ENCODE measurements around the gene CCN5.
"Not testable (repeated sequence)": the region's sequence is repeated elsewhere in the genome, so short reads cannot be mapped to it uniquely, and the experiment has no call there.

CCN5 gene

DNA sequence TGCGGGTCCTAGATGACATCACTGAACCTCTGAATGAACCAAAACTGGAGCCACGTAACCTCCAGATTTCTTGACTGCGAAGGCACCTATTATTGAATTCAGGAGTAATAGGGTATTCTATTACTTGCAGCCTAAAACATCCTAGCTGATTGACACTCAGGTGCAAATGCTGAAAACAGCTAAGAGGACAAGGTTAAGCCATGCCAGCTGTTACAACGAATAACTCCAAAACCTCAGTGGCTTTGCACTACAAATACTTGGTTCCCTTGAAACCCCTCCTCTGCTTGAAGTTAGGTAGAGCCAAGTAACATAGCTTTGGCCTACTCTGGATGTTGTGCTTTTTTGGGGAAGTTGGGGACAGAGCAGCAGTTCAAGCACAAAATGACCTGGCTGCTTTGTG, 21.0 kb upstream of the CCN5 start:
- no peak for DNase-seq (ENCODE audit: low read depth in 1 of 2, low spot score in 1 of 2)

DNA sequence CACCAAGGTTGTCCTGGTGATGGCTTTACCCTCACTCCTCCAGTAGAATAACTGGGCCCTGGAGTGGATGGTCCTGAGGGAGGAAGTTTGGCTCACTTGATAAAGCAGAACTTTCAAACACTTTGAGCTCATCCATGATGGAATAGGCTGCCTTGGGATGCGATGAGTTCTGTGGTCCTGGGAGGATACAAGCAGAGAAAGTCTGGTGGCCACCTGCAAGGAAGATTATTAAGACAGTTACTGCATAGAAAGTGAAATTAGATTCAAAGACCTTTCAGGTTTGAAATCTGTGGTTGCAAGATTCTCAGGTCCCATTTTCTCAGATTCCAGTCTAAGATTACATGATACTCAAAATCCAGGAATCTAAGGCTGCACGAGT, 19.9 kb upstream of the CCN5 start:
- DNase-seq (ENCODE audit: low read depth in 1 of 2, low spot score in 1 of 2) = no peak

GRCh38 chr20:44695674-44696300, 19.4 kb upstream of the CCN5 start:
- DNase-seq (ENCODE audit: low read depth in 1 of 2, low spot score in 1 of 2) = no peak

DNA sequence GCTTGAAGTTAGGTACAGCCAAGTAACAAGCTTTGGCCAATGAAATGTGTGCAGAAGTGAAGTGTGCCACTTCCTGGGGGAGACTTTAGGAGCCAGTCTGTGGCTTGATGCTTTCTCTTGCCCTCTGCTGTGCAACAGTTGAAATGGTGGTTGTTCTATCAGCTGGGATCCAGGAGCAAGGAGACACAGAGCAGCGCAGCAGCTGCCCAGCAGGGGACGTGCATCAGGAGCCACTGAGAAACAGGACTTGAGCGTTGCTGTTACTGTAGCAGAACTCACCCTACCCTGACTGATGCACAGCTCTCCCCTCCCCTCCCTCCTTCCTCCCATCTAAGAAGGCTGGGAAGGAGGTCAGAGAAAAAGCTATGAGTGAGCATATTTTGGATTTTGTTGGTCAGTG, 18.9 kb upstream of the CCN5 start:
- no peak for DNase-seq (ENCODE audit: low read depth in 1 of 2, low spot score in 1 of 2)

DNA sequence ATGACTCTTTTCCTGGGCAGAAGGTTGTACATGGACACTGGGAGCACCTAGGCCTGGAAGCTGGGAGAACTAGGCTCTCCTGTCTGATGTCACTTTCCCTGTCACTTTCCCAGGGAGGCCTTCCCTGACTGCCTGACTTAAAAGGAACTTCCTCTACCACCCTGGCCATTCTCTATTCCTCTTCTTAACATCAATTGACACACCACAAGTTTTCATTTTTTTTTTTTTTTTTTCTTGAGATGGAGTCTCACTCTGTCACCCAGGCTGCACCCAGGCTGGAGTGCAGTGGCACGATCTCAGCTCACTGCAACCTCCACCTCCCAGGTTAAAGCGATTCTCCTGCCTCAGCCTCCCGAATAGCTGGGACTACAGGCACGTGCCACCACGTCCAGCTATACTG, 18.1 kb upstream of the CCN5 start:
- DNase-seq (ENCODE audit: low read depth in 1 of 2, low spot score in 1 of 2) = not testable (repeated sequence)

DNA sequence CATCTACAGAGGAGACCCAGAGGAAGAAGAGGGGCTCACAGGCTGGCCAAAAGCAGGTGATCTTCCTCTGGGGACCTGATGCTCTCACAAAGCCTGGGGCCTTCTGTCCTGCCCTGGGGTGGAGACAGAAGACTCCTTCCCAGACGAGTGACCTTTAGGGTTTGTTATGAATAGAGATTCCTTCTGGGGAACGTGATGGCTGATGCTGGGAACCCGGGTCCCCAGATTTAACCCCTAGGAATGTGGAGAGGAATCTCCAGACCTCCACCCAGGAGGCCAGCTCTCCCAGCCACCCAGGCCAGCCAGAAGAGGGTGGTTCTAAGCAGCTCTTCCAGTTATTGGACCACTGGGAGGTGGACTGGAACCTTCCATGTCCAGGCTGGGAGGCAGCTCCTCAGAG, 16.8 kb upstream of the CCN5 start:
- no peak for DNase-seq (ENCODE audit: low read depth in 1 of 2, low spot score in 1 of 2)

DNA sequence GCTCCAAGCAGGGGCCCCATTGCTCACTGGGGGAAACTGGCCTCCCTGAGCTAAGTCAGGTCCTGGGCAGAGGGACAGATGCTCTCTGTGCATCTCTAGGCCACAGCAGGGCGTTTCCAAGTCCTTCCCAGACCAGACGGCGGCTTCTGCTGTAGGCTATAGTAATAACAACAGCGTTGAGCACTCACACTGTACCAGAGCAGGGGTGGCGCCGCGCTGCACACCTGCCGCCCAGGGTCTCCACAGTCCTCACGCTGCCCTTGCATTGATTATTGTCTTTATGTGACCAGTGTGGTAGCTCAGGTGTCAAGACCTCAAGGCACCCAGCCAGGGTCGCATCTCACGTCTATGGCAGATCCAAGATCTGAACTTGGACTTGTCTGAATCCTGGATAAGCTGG, 14.9 kb upstream of the CCN5 start:
- DNase-seq (ENCODE audit: low read depth in 1 of 2, low spot score in 1 of 2) = no peak

- DNase-seq (ENCODE audit: low read depth in 1 of 2, low spot score in 1 of 2) = no peak
These were observed 13.9 kb upstream of the CCN5 start for GRCh38 chr20:44701118-44701857.

GRCh38 chr20:44701858-44702256, 13.3 kb upstream of the CCN5 start:
- no peak for DNase-seq (ENCODE audit: low read depth in 1 of 2, low spot score in 1 of 2)

- DNase-seq (ENCODE audit: low read depth in 1 of 2, low spot score in 1 of 2) = no peak
These were observed 12.4 kb upstream of the CCN5 start for GRCh38 chr20:44702776-44703175.

- no peak for DNase-seq (ENCODE audit: low read depth in 1 of 2, low spot score in 1 of 2)
These were observed 11.8 kb upstream of the CCN5 start for GRCh38 chr20:44703183-44703925.

DNA sequence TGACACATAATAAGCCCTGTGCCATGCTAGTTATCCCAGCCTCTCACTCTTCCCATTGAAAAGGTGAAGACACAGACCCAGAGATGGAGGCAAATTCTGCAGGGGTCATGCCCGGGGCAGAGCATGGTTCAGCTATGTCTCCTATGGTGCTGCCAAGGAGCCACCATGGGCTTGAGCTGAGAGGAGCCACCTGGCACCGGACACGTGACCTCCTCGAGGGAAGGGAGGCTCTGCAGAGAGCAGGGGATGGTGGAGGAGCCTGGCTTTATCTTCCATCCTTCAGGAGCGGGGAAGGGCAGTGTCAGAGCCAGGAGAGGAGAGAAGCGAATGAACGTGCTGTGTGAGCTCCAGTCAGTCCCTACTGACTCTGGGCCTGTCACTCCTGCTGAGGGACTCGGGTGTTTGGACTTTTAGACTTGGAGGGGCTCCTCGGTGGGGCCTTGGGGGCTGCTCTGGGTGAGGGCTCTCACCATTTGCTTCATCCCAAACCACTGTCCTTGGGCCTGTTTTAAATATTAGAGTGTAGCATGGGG, 11.1 kb upstream of the CCN5 start:
- DNase-seq (ENCODE audit: low read depth in 1 of 2, low spot score in 1 of 2) = no peak

DNA sequence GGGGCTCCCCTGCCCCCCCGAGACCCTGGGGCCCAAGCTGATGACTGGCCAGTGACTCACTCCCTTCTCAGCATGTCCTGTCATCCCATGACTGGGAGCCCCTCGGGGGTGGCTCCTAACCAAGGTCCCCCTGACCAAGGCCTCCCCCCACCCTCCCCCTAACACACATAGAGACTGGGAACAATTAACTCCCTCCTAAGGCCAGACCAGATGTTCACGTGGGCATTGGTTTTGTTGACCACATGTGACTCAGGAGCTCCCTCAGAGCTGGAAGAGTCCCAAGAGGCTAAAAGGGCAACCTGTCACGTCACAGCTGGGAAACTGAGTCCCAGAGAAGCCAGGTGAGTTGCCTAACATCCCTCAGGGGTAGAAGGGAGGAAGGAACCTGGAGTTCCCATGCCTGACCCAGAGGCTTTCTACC, 10.6 kb upstream of the CCN5 start:
- no peak for DNase-seq (ENCODE audit: low read depth in 1 of 2, low spot score in 1 of 2)

DNA sequence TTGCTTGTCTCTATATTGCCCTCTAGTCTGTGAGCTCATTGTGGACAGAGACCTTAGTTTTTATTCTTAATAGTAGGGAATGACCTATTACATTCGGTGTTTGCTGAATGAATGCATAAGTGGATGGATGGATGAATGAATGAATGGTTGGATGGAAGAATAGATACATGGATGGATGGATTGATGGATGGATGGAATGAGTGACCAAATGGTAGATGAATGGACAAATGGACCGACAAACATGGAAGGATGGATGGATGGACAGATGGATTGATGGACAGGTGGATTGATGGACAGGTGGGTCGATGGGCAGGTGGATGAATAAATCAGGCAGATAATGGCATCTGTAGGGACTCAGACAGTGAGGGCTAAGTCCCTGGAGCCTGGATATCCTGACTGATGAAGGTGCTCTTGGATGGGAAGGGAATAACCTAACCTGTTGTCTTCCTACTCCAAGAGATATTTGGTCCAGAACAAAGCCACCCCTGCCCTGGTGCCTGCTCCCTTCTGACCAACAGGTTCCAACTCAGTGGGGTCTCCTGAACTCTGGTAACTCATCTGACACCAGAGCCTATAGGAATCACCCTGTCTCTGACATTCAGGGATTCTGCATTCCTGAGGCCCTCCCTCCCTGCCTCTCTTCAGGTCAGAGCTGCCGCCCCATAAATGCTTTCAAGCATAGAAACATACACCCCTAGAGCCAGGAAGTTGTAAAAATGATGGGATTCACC, 9.6 kb upstream of the CCN5 start:
- DNase-seq (ENCODE audit: low read depth in 1 of 2, low spot score in 1 of 2) = no peak

DNA sequence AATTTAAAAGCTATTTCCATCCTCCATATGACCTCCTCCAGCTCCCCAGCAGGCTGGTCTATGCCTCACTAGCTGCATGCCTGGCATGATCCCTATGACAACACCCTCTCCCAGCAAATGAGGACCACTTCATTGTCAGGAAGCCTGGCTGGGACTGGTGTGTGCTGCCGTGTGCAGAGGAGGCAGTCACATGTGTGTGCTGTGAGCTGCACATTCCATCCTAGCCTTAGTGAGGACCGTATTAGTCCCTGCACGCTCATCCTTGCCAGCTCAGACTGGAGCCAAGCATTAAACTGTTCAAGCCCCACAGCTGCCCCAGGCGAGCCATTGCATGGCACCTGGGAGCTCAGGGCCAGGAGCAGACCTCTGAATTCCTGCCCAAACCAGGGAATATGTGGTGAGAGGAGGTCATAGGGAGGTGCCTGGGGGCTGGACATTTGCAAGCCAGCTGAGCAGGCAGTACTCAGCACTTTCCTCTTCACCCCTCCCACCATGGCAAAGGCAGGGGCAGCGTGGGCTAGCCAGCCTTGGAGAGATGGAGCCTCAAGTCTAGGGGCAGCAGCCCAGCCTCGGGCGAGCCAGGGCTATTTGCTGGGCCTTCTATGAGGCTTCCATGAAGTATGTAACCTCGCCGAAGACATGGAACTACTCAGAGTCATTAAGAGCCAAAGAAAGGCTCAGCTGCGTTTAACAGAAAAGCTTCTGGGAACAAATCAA, 8.7 kb upstream of the CCN5 start:
- no peak for DNase-seq (ENCODE audit: low read depth in 1 of 2, low spot score in 1 of 2)

DNA sequence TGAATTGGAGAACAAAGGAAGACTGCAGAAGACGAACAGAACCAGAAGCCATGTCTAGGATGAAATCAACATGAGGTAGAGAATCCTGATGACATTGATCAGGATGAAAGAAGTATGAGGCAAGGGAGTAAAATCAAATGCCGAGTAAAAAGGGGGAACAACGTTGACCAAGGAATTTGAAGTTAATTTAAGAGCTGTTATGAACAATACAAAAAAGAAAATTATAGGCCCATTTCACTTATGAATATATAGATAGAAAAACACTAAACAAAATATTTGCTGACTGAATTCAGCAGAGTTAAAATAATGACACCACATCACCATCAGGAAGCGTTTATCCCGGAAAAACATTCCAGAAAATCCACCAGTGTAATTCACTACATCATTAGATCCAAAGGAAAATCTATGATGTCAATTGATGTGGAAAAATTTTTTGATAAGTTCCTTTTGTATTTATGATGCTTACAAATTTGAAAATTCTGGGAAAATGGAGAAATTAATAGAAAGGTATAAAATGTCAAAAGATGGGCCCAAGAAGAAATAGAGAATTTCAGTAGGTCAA, 8.1 kb upstream of the CCN5 start:
- DNase-seq (ENCODE audit: low read depth in 1 of 2, low spot score in 1 of 2) = no peak

GRCh38 chr20:44709380-44709779, 5.8 kb upstream of the CCN5 start:
- DNase-seq (ENCODE audit: low read depth in 1 of 2, low spot score in 1 of 2) = no peak

DNA sequence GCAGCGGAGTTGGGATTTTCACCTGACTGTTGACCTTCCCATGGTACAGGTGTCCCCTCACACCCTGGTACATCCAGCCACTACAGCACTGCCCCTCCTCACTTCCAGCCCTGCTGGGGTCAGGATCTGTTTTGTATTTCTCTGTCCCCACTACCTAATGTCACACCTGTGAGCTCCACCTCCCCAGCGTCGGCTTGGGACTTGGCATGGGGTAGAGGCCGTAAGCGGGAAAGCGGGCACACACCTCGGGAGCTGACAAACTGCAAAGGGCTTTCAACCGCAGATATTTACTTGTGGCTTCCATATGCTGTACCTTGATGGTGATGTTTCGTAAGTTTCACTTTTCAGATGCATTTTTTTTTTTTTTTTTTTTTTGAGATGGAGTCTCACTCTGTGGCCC, 5.4 kb upstream of the CCN5 start:
- no peak for DNase-seq (ENCODE audit: low read depth in 1 of 2, low spot score in 1 of 2)

GRCh38 chr20:44711237-44711636, 3.9 kb upstream of the CCN5 start:
- DNase-seq (ENCODE audit: low read depth in 1 of 2, low spot score in 1 of 2) = no peak

DNA sequence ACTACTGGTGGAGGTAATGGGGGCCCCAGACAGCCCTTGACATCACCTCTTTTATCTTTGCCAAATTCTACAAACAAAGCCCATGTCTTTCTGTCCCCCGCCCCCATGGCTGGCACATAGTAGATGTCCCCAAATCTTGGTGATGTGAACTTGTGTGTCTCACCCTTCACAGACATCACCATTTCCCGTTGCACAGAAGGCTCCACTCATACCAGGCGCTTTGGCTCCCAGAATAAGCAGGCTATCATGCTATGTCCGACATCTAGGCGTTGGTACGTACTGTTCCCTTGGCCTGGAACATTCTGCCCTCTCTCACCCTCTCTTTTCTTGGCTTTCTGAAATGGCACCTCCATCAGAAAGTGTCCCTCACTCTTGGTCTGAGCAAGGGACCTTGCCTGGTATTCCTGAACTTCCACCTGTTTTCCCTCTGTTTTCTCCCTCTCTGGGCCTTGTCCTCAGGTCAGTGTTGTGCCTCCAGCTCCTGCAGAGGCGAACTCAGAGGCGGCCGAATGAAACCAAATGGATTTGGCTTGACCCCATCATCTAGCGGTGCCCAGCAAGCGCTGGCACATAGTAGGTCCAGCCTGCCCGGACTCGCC, 968 bp upstream of the CCN5 start:
- no peak for DNase-seq (ENCODE audit: low read depth in 1 of 2, low spot score in 1 of 2)

Data from activated T-helper 1 cell treated with anti-CD3 and anti-CD28 coated beads, Interleukin-2, amount 50 U/mL, for 16 hours (primary cell).